Nephron progenitor cell (in vitro differentiated cells): ENCODE data around the gene ZFR2.
A peak's percentile ranks its signal among the peaks of the same experiment; 100 is the strongest.

ENCODE experiments used
- DNase-seq: peaks from one replicate; pipeline ENCODE4 v3.0.0; 2021
- H3K27ac Mint-ChIP-seq: 2 replicates; pipeline ENCODE4 v1.8.0; 2021; ENCODE audit warnings: mild to moderate bottlenecking, moderate library complexity, mixed read lengths
- H3K27me3 Mint-ChIP-seq: 2 replicates; pipeline ENCODE4 v1.8.0; 2021; ENCODE audit warnings: mild to moderate bottlenecking, low read depth, mixed read lengths; ENCODE audit not compliant: poor library complexity
- H3K36me3 Mint-ChIP-seq: 2 replicates; pipeline ENCODE4 v1.8.0; 2021; ENCODE audit warnings: low read depth, mixed read lengths
- H3K4me1 Mint-ChIP-seq: 2 replicates; pipeline ENCODE4 v1.8.0; 2021; ENCODE audit warnings: mixed read lengths
- H3K4me3 Mint-ChIP-seq: 2 replicates; pipeline ENCODE4 v1.8.0; 2021; ENCODE audit warnings: mild to moderate bottlenecking, moderate library complexity, mixed read lengths
- H3K9me3 Mint-ChIP-seq: 2 replicates; pipeline ENCODE4 v1.8.0; 2021; ENCODE audit warnings: mild to moderate bottlenecking, moderate library complexity, mixed read lengths
- CTCF ChIP-seq: fragments of 200-600 bp; sonication (generic); IDR thresholded peaks from 2 replicates; pipeline ENCODE4 v1.5.0; 2021; ENCODE audit warnings: antibody characterized with exemption

ZFR2 gene

GRCh38 chr19:3838661-3839060, 30.2 kb downstream of the ZFR2 start:
- no peak for TF ChIP-seq CTCF
- Mint-ChIP-seq H3K9me3 (no peaks in the 10 kb centered on the region), H3K36me3 (no peaks in the 10 kb centered on the region), H3K27ac (peak overlapping the region; percentile 80), H3K4me3 (no peak overlapping the region), H3K4me1 (peaks cover 11% of the 10 kb centered on the region), H3K27me3 (peaks cover 7% of the 10 kb centered on the region)
- DNase-seq = no peak

DNA sequence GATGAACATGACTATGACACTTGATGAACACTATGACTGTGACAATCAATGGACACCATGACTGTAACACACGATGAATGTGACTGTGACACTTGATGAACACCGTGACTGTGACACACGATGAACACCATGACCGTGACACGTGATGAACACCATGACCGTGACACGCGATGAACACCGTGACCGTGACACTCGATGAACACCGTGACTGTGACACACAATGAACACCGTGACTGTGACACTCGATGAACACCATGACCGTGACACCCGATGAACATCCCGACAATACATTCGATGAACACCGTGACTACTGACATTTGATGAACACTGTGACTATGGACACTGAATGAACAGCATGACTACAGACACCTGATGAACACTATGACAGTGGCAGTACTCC, 30.9 kb downstream of the ZFR2 start:
- Mint-ChIP-seq H3K4me1 (peaks cover 15% of the 10 kb centered on the region), H3K9me3 (no peaks in the 10 kb centered on the region), H3K36me3 (no peaks in the 10 kb centered on the region), H3K27ac (no peak overlapping the region), H3K4me3 (no peak overlapping the region), H3K27me3 (peaks cover 7% of the 10 kb centered on the region)
- no peak for TF ChIP-seq CTCF
- DNase-seq = no peak

DNA sequence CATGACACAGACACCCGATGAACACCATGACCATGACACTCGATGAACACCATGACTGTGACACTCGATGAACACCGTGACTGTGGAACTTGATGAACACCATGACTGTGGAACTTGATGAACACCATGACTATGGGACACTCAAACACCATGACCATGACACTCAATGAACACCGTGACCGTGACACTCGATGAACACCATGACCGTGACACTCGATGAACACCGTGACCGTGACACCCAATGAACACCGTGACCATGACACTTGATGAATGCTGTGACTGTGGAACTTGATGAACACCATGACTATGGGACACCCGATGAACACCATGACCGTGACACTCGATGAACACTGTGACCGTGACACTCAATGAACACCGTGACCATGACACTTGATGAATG, 31.5 kb downstream of the ZFR2 start:
- TF ChIP-seq CTCF = no peak
- Mint-ChIP-seq H3K36me3 (no peaks in the 10 kb centered on the region), H3K9me3 (no peaks in the 10 kb centered on the region), H3K4me3 (no peak overlapping the region), H3K4me1 (peaks cover 15% of the 10 kb centered on the region), H3K27me3 (peaks cover 7% of the 10 kb centered on the region), H3K27ac (no peak overlapping the region)
- DNase-seq = no peak

DNA sequence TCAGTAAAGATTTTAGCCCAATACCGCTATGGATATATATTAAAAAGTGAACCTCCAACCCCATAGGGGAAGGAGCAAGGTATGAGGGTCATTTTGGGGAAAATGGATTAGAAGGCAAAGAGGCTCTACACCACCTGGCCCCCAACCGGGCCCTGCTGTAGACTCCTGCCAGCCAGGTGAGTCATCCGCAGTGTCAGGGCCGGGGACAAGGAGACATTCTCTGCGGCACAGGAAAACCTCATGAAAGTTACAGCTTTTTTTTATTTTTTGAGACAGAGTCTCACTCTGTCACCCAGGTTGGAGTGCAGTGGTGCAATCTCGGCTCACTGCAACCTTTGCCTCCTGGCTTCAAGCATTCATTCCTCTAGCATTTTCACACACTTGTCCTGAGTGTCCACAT, 32.0 kb downstream of the ZFR2 start:
- TF ChIP-seq CTCF = no peak
- Mint-ChIP-seq H3K27me3 (peaks cover 7% of the 10 kb centered on the region), H3K4me1 (peaks cover 15% of the 10 kb centered on the region), H3K4me3 (no peak overlapping the region), H3K9me3 (no peaks in the 10 kb centered on the region), H3K36me3 (no peaks in the 10 kb centered on the region), H3K27ac (no peak overlapping the region)
- DNase-seq = no peak

DNA sequence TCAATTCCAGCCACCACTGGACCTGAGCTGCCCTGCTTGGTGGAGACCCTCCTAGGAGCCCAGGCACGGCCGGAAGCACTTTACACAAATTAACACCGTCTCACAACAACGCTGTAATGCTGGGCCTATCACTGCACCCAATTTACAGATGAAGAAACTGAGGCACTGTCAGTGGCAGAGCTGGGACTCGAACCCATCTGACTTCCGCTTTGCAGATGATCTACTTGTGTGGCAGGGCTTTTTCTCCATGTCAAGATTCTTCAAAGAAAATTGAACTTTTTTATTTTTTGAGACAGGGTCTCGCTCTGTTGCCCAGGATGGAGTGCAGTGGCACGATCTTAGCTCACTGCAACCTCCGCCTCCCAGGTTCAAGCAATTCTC, 33.8 kb downstream of the ZFR2 start:
- no peak for DNase-seq

More for the DNA sequence above, 33.8 kb downstream of the ZFR2 start:
- Mint-ChIP-seq H3K27me3 (peaks cover 7% of the 10 kb centered on the region), H3K36me3 (no peaks in the 10 kb centered on the region), H3K9me3 (no peaks in the 10 kb centered on the region), H3K4me1 (peaks cover 20% of the 10 kb centered on the region), H3K27ac (no peak overlapping the region), H3K4me3 (no peak overlapping the region)
- no peak for TF ChIP-seq CTCF
